Head of caudate nucleus (tissue), 42 donors: ENCODE measurements around the gene NOTCH2NLA.
A peak's percentile ranks its signal among the peaks of the same experiment; 100 is the strongest.
"Not testable (repeated sequence)": the region's sequence is repeated elsewhere in the genome, so short reads cannot be mapped to it uniquely, and the experiment has no call there.

Source experiments
- DNase-seq, 42 donors: peaks; one replicate each; pipeline versions ENCODE4 v3.0.0 to v3.0.0-alpha.2; 2020 to 2021; ENCODE audit warnings: mixed read lengths in 7 of 42
- intact Hi-C: fragments of 100-400 bp; cut with DNase I; formaldehyde crosslinking; loops from one replicate; pipeline ENCODE4 v1.15.0; 2022

NOTCH2NLA gene

DNA sequence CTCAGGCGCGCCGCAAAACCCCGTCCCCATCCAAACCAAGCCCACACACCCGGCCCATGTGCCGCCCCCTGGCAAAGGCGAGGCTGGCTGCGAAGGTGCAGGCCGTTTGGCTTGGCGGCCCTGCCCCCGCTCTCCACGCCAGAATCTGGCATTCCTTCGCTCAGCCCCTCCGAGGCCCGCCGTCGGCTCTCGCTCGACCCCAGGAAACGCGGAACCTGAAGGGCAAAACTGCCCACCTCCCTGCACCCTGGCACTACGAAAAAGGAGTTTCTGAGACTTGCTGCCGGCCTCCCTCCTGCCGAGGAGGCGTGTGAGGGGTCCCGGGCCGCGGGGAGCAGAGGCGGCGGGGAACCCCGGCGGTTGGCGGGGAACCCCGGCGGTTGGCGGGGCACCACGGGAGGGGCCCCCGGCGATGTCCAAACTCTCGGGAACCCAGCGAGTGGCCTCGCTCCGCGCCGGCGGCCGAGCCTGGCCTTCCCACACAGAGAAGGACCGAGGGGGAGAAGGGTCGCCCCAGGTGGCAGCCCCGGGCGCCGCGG lies 608 bp downstream of the NOTCH2NLA start:
- peak in 32 of 42 donors; percentile 0 to 41 (median 8) for DNase-seq
- intact Hi-C loops, result not testable (repeated sequence)

- intact Hi-C loops, result not testable (repeated sequence)
- peak in 37 of 42 donors; percentile 3 to 79 (median 36) for DNase-seq
These were observed 54.3 kb downstream of the NOTCH2NLA start for GRCh38 chr1:146174531-146174930.

DNA sequence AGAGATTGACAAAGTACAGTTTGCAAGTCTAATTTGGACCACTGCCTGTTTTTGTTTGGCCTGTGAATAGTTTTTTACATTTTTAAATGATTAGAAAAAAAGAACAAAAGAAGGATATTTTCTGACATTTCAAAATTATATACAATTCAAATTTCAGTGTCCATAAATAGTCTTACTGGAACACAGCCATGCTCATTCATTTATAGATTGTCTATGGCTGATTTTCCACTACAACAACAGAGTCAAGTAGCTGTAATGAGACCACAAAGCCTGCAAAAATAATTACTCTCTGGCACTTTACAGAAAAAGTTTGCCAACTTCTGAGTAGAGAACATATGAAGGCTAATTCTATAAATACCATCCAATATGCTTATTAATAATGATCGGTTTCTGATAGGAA lies 61.1 kb downstream of the NOTCH2NLA start:
- DNase-seq, intact Hi-C loops: not testable (repeated sequence)

- DNase-seq, intact Hi-C loops: not testable (repeated sequence)
These were observed 61.5 kb downstream of the NOTCH2NLA start for GRCh38 chr1:146167273-146167672.

GRCh38 chr1:146144465-146144864 lies 84.4 kb downstream of the NOTCH2NLA start, which contains the start of gene NBPF10:
TSS of gene NBPF10 (minus strand) at chr1:146144804. CDS start at chr1:146144769, 35 bp downstream.
- intact Hi-C loops, result not testable (repeated sequence)
- peak in 12 of 42 donors; percentile 1 to 40 (median 12) for DNase-seq
